Measurements from ENCODE around the gene SBSN.

Gene SBSN

GRCh38 chr19:35554076-35554475 is 26.0 kb upstream of the SBSN start:
- no peak for DNase-seq

DNA sequence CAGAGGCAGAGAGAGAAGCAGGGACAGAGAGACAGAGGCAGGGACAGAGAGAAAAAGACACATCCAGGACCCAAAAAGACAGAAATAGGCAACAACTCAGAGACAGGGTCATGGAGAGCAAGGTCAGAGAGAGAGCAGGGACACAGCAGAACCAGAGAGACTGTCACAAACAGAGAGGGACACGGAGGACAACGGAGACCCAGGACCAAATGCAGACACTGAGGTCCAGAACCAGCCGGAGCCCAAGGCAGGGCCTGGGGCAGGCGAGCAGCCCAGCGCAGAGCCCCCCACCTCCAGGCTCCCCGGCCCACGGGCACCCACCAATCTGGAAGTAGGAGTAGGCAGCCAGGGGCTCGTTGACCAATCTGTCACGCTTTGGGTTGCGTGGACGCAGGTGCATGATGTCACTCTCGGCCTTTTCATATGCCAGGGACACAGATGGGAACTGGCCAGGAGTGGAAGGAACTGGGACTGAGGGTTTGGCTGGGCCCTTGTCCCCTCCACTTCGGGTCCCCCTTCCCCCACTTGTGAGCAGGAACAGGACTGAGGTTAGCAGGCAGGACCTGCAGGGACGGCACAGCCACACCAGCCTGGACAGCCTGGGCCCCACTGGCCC is 25.4 kb upstream of the SBSN start:
- DNase-seq = no peak

DNA sequence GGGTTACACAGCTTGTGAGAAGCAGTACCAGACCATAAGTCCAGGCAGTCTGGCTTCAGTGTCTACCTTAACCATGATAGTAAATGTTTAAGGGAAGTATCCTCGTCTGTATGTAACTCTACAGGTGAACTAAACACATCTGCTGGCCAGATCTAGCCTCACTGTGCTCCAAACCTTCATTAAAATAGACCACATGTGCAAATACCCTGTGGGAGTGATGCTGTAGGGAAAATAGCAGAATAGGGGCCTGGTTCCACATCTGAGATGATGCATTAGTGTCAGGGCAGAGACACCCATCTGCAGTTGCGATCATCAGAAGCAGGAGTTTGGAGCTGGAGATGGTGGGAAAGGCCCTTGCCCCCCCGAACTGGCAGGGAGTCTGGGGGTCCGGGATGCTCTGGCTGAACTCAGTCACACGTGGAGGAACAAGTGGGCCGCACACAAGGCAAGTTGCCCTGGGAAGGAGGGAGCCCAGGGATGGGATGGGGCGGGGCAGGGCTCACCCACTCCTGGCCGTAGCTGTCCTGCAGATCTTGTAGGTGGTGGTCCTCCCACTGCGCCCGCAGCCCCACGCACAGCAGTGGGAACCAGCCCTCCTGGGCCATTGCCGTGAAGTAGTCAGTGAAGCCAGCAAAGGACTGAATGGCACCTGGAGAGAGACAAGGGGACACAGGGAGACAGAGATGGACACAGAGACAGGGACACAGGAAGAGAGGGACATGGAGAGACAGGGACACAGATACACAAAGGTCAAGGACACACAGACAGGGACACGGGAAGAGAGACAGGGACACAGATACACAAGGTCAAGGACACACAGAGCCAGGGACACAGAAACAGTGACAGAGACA is 24.6 kb upstream of the SBSN start:
- no peak for DNase-seq

GRCh38 chr19:35551091-35551810 is 23.1 kb upstream of the SBSN start:
- no peak for DNase-seq

GRCh38 chr19:35549879-35550523 is 21.9 kb upstream of the SBSN start:
- DNase-seq = no peak

DNA sequence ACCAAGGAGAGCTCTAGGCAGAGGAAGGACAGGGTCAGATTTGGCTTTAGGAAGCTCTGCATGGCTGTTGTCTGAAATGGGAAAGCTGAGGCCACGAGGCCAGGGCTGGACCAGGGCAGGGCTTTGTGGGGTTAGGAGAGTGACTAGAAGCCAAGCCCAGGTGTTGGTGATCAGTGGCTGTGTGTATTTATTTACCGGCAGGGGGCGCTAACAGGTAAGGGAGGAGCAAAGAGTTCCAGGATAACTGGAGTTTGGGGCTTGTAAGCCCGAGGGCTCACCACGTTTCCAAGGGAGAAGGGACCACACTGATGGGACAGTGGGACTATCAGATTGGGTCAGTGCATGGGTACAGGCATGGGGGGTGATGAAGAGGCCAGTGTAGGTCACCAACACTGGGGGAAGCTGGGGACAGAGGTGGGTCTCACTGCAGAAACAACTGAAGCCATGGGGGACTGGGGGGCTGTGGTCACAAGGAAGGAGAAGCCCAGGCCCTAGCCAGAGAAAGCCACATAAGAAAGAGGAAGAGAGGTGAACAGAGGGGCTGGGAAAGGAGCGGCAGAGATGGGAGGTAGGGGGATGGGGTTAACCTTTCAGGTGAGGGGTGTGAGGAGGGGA is 21.2 kb upstream of the SBSN start:
- DNase-seq = peak; percentile 17

DNA sequence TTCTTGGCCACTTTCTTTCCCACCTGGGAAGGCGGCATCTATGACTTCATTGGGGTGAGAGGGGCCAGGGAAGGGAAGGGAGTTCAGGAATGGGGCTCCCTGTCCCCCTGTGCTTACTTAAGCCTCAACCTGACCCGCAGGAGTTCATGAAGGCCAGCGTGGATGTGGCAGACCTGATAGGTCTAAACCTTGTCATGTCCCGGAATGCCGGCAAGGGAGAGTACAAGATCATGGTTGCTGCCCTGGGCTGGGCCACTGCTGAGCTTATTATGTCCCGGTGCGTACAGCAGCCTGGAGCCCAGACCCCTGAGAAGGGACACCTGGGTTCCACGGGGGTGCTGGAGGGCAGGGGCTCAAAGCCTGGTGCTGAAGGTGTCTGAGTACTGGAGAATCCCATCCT is 18.4 kb upstream of the SBSN start:
- DNase-seq = no peak

DNA sequence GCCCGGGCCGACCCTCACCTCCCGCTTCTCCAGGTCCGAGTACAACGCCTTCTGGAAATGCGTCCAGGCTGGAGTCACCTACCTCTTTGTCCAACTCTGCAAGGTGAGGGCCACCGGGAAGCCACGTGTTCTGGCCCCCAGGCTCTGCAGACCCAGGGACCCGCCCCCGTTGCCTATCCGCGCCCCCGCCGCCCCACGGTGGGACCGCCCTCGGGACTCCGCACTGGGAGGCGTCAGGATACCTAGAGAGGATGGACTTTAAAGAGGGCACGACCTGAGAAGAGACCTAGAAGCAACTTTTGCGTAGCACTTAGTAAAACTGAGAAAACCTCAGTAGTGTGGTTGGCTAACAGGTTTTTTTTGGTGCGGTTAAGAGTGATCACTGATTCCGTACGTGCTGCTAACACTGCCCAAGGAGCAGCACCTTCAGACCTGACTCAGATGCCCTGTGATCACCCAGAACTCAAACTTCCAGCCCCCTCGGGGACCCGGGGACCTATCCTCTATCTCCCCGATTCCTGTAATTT is 17.8 kb upstream of the SBSN start:
- DNase-seq = no peak

DNA sequence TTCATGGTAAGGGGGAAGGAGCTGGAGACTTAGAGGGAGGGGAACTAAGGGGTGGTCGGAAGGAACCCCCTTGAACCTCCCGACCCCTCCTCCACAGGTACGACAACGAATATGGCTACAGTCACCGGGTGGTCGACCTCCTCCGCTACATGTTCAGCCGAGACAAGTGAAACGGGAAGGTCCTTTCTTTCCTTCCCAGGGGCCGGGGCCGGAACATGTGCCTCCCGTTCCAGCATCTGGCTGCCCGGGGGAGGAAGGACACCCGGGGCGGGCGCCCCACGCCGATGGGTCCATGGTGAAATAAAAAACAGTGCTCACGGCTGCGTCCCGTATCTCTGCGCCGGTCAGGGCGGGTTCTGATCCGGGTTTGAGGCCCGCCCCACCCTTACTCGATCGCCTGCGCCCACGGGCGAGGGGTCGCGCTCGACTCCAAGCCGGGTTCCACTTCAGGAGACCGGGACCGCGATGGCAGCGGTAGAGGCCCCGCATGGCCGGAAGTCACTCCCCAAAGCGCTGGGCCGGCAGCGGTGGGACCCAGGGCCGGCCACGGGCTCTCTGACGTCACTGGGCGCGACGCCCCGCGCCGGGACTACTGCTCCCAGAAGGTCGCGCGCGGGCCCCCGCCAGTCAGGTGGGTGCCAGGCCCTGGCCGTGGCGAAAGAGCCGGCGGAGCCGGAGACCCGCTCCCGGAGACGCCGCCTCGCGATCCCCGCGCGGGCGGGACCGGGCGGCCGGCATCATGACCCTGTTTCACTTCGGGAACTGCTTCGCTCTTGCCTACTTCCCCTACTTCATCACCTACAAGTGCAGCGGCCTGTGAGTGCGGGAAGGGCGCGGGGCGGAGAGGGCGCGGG is 17.1 kb upstream of the SBSN start, which contains the start of gene TMEM147:
TSS of gene TMEM147 (plus strand) at position 626 of the 854 bp plus-strand sequence. CDS start at position 740, 114 bp downstream.
- peak; percentile 55 for DNase-seq

- DNase-seq = no peak
Measured at GRCh38 chr19:35544110-35544802, 16.1 kb upstream of the SBSN start.

- no peak for DNase-seq
Measured at GRCh38 chr19:35543280-35544109, 15.4 kb upstream of the SBSN start.

DNA sequence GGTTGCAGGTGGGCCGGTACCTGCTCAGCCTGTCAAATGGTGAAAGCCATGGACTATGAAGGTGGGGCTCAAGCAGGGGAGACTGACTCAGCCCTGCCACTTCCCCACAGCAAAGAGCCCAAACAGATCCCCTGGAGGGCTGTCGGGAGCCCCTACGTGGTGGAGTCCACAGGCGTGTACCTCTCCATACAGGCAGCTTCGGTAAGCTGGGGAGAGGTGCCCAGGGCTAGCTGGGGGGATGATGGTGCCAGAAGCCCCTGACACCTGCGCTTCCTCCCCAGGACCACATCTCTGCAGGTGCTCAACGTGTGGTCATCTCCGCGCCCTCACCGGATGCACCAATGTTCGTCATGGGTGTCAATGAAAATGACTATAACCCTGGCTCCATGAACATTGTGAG is 14.1 kb upstream of the SBSN start:
- DNase-seq = no peak

- DNase-seq = no peak
Measured at GRCh38 chr19:35540356-35540927, 12.3 kb upstream of the SBSN start.

DNA sequence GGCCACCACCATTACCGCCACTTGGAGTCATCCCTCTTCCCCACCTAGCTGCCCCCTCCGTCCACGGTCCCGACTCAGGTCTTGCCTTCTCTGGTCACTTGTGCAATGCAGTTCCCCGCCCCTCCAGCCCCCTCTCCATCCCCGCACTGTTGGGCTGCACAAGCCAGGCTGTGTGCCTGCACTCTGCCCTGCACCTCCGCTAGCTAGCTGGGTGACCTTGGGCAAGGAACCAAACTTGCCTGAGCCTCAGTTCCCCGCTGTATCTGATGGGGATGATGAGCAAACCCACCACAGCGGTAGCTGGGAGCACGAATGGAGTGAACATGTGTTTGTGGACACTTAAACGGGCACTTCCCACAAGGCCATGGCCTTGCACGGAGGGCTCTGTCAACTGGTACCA is 11.7 kb upstream of the SBSN start:
- no peak for DNase-seq

- no peak for DNase-seq
Measured at GRCh38 chr19:35539314-35539713, 11.2 kb upstream of the SBSN start.

DNA sequence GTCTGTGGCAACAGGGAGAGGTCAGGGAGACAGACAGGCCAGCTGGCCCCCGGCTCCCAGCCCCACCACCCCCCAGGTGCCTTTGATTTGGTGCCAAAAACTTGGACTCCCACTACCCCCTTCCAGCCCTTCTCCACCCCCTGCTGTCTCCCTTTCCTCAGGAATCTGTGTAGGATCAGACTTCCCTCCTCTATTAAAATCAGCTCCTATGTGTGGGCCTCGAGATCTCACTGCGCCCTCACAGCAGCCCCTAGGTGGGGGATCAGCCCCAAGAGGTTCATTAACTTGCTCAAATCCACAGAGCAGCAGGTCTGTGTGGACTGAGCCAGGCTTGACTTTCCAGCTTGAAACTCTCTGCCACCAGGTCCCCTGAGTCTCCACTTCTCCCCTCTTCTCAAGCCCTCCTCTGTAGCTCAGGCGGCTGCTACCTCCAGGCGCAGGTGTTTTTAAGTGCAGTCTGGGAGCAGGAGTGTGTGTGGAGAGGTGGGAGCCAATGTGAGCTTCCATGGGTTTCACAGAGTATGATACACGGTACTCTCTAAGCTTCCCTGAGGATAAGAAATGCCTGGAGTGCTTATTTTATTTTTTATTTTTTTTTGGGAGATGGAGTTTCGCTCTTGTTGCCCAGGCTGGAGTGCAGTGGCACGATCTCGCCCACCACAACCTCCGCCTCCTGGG is 6.8 kb upstream of the SBSN start:
- no peak for DNase-seq

DNA sequence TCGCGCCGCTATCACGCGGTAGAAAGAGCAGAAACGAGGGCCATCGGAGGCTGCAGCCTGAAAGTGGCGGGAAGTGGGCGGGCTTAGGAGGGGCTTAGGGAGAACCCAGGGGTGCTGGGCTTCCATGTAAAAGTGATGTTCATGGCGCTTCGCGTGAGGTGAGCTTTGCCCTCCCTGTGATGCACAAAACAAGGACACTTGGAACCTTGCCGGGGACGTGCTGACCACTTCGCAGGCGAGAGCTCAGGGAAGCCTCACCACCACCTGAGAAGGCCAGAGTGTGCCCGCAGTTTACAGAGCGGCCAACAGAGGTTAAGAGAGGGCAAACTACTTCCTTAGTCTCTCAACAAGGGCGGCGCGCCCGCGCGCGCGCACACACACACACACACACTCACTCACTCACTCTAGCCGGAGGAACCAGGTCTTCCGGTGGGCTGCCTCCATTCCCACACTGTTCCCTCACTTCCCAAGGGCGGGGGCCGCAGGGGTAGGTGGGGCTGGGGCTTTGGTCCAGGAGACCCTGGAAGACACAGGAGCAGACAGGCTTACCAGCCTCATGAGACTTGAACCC is 5.8 kb upstream of the SBSN start:
- no peak for DNase-seq

DNA sequence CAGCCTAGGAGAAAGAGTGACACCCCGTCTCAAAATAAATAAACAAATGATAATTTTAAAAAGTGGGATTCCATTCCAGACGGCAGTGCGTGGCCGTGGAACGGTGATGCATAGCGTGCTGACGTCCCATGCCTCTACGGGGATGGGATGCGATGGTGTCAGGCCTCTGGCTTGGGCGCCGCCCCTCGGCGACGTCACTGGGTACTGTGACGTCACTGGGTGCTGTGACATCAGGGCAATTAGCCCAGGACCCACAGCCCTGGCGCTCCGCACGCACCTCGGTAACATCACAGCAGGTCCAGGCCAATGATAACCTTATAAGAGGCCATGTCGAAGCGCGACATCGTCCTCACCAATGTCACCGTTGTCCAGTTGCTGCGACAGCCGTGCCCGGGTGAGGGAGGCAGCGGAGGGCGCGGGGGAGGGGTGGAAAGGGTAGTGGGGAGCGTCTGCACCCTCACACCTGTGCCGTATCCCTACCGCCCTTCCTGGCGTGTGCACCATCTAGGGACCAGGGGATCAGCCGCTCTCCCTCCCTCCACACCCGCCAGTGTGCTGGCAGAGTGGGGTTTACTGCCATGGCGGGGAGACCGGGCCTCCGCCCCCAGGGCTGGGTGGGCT is 5.2 kb upstream of the SBSN start, which contains the start of gene GAPDHS:
TSS of gene GAPDHS (plus strand) at position 256 of the 621 bp plus-strand sequence. CDS start at position 328, 72 bp downstream.
- DNase-seq = no peak
